Activated CD4-positive, alpha-beta T cell treated with anti-CD3 and anti-CD28 coated beads, Interleukin-2, amount 50 U/mL, for 16 hours (primary cell): Measurements from ENCODE around the gene ARSK.
"Not testable (repeated sequence)": the region's sequence is repeated elsewhere in the genome, so short reads cannot be mapped to it uniquely, and the experiment has no call there.

Source experiments
- DNase-seq: peaks from one replicate; pipeline ENCODE4 v3.0.0-alpha.2; 2020

The ARSK gene

DNA sequence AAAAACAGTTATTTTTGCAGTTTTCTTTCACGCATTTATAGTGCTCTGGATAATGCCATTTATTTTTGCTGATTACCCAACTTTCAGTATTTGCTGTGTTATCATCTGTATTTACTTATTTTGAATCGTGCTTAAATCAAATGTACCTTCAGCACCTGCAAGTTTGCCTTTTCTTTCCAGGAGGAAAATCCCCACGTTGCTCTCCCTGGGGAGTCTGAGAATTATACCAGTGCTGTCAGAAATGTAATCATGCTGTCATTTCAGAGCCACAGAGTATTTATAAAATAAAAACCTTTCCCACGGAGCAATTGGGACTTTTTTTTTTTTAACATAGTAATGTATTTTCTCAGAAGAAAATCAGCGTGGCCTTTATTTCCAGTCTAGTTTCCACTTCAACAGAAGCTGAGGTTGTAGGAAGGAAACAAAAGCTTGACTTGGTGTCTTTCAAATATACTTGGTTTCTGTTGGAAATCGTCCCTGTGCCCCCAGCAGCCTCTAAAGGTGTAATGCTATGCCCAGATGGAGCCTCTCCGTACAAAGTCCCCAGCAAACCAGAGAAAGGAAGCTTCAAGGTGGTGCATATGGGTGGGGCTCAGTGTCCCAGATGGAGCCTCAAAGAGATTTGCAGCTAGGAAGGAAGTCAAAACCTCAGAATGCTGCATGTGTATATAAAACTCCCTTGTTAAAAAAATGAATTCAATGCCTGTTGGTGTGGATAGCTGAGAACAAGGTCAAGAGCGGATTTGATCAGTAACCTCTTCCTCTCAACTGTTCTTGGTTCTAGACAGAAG lies 67.1 kb downstream of the ARSK start:
- DNase-seq = no peak

DNA sequence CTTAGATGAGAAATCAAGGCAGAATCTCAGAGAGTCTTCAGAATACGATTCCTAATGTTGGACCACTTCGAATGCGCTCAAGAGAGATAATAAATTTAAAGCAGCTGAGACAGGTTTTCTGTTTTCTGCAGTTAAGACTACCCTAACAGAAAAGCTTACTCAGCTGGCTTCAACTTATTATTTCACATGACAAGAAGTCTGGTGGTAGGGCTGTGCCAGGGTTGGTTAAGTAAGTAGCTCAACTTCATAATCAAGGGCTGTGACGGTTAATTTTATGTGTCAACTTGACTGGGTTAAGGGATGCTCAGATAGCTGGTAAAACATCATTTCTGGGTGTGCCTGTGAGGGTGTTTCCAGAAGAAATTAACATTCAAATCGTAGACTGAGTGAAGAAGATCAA lies 68.8 kb downstream of the ARSK start:
- no peak for DNase-seq

DNA sequence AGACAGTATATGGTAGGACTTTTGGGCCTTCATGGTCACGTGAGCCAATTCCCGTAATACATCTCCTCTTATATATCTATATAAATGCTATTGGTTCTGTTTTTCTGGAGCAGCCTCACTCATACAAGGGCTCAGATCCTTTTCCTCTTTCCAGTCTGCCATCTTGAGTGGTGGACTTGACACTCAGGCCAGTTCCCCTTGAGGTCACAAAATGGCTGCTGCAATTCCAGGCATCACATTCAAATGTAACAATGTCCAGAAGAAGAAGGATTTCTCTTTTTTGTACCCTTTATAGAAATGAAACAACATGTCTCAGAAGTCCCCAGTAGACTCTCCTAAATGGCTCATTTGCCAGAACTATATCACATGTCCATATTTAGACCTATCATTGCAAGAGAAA lies 69.5 kb downstream of the ARSK start:
- DNase-seq = no peak

DNA sequence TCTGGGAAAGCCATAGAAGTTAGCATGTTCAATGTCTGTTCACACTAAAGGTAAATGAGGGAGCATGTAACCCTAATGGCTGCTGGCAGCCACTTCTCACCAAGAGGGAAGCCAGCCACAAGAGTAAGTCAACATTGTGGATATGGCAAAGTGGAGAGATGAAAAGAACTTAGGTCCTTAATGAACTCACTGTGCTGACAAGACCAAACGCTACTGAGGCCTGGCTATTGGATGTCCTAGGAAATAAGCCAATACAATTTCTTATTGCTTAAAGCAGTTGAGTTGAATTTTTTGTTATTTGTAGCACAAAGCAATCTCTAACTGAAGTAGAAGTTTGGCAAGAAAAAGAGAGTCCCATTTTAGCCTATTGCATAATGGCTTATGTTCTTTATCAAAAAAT lies 71.8 kb downstream of the ARSK start:
- DNase-seq = no peak

DNA sequence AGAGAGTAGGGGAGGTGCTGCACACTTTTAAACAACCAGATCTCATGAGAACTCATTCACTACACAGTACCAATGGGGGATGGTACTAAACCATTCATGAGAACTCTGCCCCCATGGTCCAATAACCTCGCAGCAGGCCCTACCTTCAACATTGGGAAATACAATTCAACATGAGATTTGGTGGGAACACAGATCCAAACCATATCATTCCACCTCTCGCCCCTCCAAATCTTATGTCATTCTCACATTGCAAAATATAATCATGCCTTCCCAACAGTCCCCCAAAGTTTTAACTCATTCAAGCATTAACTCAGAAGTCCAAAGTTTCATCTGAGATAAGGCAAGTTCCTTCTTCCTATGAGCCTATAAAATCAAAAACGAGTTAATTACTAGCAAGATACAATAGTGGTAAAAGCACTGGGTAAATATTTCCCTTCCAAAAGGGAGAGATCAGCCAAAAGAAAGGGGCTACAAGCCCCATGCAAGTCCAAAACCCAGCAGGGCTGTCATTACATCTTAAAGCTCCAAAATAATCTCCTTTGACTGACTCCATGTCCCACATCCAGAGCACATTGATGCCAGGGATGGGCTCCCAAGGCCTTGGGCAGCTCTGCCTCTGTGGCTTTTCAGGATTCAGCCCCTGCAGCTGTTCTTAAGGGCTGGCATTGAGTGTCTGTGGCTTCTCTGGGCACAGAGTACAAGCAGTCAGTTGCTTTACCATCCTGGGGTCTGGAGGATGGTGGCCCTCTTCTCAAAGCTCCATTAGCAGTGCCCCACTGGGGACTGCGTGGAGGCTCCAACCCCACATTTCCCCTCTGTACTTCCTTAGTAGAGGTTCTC lies 73.3 kb downstream of the ARSK start:
- no peak for DNase-seq

DNA sequence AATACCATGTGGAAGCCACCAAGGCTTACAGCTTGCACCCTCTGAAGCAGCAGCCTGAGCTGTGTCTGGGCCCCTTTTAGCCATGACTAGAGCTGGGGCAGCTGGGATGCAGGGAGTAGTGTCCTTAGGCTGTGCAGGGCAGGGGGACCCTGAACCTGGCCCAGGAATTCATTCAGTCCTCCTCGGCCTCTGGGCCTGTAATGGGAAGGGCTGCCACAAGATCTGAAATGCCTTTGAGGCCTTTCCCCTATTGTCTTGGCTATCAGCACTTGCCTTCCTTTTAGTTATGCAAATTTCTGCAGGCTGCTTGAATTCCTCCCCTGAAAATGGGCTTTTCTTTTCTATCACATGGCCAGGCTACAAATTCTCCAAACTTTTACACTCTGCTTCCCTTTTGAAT lies 74.0 kb downstream of the ARSK start:
- no peak for DNase-seq

DNA sequence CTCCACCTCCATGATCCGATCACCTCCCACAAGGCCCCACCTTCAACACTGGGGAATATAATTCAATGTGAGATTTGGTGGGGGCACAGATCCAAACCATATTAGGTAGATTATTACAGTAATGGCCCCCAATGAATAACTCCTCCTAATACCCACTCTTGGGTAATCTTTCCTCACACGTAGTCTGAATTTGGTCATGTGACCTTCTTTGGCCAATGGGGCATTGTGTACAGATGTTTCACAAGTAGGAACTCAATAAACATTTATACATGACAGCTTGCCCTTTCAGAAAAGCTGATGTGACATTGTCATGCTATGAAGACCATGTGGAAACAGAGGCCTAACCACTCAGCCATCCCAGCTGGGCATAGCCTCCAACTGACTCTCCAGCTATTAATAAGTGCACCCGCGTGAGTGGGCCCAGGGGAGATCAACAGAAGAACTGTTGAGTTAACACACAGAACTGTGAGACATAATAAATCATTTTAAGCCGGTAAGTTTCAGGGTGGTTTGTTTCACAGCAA lies 75.6 kb downstream of the ARSK start:
- no peak for DNase-seq

DNA sequence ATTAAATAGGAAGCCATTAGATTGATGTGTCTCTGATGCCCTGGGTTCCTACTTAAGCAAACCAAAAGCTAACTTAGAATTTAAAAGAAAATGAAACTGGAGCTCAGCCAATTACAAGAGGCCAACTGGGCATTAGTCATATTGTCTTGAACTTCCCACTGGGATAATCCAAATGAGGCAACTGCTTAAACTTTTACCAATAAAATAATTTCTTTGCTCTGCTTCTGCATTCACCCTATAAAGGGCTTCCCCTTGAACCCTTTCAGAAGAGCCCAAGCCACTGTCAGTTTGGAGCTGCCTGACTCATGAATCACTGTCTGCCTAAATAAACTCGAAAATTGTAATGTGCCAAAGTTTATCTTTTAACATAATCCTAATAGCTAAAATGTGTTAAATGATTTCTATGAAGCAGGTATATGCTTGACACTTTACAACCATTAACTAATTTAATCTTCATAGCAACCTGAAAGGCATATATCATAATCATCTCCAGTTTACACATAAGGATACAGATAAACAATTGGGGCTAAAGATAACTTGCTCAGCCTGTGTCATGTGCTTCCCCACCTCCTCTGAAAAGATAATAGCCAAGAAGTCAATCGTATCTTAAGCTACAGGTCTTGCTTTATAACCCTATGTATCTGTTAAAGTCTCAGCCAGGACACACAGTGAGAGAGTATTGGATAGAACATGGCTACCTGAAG lies 76.5 kb downstream of the ARSK start:
- no peak for DNase-seq

DNA sequence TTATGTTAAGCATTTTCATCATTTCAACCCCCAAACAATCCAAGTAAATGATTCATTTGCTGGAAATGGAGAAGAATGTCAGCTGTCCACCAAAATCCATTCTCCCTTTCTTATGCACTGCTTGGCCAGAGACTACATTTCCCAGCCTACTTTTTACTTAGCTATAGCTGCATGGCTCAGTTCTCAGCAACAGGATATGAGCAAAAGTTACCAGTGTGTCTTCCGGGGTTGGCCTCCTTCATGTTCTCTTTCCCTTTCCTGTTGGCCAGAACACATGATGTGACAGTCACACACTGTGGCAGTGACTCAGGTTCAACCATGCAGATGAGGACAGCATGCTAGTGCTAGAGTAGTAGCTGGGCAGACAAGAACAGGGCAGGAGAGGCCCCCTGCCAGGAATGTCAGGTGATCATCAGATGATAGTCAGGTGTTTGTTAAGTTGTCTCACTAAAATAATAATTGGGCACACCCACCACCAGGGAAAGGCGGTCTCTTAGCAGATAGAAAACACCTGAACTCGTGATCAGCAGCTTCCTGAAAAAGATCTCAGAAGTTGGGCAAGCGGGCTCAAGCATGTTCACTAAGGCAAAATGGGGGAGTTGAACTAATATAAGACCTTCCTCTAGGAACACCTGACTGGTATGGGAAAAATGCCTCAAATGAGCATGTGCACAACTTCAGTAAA lies 77.2 kb downstream of the ARSK start:
- peak; percentile 84 for DNase-seq

DNA sequence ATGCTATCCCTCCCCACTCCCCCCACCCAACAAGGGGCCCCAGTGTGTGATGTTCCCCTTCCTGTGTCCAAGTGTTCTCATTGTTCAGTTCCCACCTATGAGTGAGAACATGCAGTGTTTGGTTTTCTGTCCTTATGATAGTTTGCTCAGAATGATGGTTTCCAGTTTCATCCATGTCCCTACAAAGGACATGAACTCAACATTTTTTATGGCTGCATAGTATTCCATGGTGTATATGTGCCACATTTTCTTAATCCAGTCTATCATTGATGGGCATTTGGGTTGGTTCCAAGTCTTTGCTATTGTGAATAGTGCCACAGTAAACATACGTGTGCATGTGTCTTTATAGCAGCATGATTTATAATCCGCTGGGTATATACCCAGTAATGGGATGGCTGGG lies 78.0 kb downstream of the ARSK start:
- not testable (repeated sequence) for DNase-seq

DNA sequence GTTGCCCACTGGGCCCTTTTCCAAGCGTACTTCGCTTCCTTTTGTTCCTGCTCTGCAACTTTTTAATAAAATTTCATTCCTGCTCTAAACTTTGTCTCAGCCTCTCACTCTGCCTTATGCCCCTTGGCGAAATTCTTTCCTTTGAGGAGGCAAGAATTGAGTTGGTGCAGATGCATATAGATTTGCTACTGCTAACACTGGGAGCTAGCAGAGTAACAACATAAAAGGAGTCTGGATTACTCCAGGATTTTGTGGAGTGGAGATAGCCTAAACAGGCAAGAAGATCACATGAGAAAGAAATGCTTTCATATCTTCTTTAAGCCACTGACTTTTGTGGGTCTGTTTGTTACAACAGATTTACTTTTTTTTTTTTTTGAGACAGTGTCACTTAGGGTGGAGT lies 78.8 kb downstream of the ARSK start:
- no peak for DNase-seq

DNA sequence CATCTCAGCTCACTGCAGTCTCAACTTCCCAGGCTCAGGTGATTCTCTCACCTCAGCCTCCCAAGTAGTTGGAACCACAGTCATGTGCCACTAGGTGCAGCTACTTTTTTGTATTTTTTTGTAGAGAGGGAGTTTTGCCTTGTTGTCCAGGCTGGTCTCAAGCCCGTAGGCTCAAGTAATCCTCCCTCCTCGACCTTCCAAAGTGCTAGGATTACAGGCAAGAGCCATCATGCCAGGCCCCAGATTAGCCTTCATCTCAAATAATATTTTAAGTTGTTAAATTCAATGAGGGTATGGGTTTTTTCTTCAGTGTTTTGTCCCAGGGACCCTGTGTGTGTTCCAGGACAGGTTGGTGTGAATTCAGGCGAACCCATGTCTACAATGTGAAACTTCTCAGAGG lies 79.2 kb downstream of the ARSK start:
- DNase-seq = no peak

DNA sequence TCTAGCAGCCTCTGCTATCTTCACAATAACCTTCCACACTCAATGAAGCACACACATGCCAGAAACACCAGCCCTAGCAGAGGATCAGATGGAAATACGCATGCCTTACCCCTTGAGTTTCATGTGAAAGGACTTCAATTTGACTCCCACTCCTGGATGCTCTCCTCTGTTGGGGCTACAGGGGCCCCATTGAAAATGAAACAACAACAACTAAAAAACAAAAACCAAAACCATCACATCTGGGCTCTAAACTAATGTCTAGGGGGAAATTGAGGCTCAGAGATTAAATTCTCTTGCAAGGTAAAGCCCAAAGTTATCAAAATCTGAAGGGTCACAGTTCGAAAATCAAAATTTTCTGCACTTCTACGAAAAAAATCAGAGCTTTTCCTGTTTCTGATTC lies 83.7 kb downstream of the ARSK start:
- DNase-seq = no peak

DNA sequence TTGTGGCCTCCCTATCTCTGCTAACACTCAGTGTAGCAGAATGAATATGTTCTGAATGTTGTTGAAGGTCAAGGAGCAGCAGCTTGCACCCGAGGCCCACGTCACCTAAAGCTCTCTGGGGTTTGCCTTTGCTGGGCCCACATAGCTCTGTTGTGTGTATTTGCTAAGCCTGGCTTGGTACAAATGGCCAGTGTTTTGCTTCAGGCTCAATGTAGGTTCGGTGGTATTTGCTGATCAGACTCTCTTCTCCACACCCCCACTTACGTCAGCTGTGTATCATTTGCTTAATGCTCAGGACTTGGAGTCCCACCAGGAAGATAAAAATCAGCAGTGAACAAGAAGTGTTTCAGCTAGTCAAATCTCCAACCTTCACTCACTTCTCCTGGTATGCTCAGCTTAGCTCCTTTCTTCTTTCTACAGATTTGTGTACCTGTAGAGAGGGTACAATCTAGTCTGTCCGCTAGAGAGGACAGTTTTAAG lies 86.9 kb downstream of the ARSK start:
- DNase-seq = no peak

DNA sequence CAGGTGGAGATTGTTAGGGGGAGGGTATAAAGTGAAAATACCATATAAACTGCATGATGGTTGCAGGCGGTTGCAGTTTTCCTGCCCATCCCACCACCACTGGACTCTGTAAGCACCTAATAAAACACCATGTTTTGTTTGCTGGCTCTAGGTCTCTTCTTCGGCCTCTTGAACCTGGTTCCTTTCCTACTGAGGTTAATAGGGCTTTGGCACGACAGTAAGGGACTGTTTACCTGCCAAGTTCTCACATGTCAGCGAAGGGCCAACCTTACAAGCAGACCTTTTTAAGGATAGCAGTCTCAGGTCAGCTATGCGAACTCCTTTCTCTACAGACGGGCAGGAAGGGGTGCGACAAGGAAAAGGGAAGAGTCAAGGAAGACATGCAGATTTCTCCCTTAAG lies 88.3 kb downstream of the ARSK start:
- DNase-seq = no peak

DNA sequence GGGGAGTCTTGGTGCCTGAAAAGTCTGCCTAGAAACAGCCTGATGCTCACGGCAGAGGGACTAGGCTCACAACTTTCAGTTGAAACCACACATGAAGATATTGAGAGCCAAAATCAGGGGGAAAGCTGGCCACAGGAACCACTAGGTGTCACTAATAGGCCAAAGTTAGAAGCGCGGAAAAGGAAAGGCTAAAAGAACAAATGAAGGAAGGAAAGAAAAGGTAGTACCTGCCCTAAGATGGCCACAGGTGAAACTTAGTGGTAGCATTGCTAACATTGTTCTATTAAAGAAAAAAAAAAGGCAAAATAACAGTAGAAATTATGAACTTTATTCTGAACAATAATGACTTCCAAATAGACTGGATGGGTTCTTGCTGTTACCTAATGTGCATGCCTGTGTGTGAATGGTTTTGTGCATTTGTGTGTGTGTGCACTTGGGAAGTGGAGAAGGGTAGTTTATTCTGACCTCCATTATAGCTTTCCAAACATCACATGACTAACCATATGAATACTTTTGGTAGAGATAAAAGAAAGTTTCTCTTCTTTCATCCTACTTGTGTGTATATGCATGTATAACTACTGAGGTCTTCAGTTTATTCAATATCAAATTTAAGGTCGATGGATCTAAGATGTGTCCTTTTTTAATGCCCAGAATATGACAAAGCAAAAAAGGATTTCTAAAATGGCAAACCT lies 89.6 kb downstream of the ARSK start:
- peak; percentile 73 for DNase-seq

DNA sequence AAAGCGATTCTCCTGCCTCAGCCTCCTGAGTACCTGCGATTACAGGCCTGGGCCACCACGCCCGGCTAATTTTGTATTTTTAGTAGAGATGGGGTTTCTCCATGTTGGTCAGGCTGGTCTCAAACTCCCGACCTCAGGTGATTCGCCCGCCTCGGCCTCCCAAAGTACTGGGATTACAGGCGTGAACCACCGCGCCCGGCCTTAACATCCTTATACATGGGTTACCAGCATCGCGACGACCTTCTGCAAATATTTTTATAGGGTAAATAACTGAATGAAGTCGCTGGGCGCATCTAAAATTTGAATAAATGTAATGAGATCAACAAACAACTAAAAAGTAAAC lies 91.3 kb downstream of the ARSK start:
- DNase-seq = not testable (repeated sequence)

DNA sequence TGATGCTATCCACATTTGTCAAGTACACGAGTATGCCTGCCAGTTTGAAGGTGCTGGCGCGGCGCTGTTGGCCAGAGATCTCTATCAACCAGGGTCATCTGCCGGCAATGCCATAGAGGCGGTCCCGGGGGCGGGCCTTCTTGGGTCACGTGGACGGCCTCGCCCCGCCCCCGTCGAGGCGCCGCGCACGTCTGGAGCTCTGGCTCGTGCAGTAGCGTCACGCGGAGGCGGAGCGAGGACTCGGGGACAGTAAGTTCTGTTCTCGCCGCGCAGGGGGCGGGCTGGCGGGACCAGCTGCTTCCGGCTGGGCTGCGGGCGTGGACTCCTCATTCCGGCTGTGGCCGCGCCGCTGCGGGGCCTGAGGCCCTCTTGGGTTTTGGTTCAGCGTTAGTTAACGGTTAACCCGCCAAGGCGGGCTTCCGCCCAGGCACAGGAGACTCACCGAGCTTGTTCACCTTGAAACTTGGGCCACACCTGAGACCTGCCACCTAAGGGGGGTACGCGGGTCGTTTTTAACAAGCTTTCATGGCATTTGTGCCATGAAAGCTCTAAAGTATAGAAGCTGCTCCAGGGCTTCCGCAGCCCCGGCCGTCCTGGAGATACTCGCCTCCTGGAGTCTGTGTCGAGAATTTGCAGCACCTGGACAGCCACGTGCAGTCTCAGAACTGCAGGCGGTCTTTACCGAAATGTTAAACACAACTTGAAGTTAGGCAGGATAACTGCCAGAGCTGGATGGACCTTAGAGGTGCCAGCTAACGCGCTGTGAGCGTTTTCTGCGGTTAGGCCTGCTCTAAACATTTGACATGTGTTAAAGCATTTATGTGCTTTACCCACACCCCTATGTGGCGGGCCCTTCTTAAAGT lies 91.9 kb downstream of the ARSK start, which contains the start of gene RFESD:
Gene RFESD (plus strand): TSS at position 209 of the 863 bp plus-strand sequence. CDS start 5,495 bp downstream, outside the sequence.
- peak; percentile 97 for DNase-seq

DNA sequence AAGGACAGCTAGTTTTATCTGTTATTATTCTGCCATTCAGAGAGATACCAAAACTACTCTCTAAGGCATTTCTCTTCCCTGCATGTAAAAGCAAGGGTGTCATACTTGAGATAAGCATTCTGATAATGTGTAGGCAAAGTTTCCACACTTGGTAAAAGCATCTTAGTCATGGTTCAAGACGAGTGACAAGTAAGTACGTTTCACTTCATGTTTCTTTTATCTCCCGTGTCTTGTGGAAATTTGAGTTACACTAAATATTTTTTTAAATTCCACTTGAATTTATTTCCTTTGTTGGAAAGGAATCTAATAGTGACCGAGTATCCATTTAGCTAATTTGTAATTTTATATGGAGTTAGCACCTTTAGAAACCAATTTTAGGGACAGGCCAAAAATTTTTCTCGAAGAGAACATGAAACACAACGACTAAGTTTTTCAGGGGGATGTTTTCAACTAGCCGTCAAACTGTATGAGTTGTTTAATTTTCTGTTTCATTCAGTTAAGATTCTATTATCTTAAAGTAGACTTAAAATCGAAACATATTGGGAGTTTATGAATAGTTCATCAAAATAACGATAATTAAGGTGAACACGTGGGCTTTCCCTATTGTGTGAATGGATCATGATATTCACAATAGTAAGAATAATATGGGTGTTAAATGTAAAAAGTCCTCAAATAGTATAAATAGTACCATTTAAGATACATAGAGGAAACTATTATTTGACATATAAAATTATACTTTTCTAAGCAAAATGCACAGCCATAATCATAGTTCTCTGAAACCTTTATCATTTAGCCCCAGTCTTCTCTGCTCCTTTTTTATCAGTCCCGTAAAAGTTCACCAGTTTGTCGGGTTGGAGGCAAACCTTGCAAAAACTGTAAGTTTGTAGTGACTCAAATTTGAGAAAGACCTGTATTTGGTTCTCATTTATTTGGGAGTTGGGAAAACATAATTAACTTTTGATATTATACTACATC lies 93.3 kb downstream of the ARSK start:
- DNase-seq = peak; percentile 61

DNA sequence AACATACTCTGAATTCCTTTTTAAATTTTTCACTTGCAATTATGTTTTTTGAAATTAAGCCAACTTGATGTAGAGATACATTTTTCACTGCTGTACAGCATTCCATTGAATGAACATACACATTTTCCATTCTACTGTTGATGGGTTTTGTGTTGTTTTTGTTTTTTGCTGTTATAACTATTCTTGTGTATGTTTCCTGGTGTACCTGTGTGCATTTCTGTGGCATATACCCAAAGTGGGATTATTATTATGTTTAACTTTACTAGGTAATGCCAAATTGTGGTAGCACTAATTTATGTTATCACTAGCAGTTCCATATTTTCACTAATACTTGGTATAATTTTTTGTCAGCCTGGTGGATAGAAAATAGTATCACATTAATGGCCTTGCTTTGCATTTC lies 94.4 kb downstream of the ARSK start:
- no peak for DNase-seq
